Activated naive CD4-positive, alpha-beta T cell treated with anti-CD3 and anti-CD28 coated beads, Interleukin-2, amount 50 U/mL, for 16 hours (primary cell): ENCODE measurements around the gene COL5A1.
"Not testable (repeated sequence)": the region's sequence is repeated elsewhere in the genome, so short reads cannot be mapped to it uniquely, and the experiment has no call there.

Source experiments
- DNase-seq: peaks from one replicate; pipeline ENCODE4 v3.0.0-alpha.2; 2020

The COL5A1 gene

DNA sequence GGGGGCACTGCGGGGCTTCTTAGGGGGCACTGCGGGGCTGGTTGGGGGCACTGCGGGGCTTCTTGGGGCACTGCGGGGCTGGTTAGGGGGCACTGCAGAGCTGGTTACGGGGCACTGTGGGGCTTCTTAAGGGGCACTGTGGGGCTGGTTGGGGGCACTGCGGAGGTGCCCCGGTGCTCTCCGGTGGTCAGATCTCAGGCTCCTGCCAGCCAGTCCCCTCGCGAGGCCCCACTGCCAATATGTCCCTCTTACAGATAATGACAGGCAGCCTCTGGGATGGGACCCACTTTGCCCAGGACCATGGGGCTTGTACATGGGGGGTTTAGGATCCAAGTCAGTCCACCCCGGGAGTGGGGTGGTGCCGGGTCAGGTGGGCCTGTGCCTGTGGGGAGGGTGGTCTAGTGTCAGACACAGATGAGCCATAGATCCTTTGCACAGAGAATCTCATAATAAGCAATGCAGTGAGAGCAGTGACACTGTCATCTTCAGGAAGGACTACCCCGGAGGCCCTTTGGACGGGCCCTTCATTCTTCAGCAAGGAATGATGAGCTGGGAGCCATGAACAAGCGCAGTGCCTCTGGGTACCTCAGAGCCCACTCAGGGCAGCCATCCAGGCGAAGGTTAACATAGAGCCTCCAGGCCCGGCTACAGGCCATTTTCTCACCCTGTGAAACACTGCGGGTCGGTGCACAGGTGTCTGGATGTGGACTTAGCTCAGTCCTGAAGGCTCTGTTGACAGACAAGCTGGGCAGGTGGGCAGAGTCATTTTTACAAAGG is 38.2 kb downstream of the COL5A1 start:
- DNase-seq = peak; percentile 5

DNA sequence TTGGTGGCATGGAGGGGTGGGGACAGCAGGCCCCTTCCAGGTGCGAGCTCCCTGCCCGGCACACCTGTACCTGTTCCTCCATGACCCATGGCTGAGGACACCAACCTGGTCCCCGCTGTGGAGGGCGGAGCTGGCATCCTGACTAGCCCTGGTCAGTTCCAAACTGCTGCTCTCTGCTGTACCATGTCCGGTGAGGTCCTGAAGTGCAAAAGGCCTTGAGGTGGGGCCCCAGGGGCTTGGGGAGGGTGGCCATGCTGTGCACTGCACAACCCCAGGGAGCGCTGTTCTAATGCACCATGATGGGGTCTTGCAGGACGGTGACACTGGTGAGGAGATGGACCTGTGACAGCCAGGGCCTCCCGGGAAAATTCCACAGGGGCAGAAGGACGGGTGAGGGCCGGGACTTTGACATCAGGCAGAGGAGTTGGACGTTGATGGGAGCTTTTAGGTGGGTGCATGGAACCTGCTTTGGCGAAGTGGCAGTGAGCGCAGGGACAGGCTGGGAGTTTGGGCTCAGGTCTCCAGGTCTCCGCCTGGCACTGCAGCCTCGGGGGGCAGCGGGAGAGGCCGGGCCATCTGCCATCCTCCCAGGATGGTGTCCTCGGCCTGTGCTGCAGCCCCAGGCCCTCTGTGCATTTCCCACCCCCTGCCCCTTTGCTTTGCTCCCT is 38.9 kb downstream of the COL5A1 start:
- DNase-seq = peak; percentile 4

DNA sequence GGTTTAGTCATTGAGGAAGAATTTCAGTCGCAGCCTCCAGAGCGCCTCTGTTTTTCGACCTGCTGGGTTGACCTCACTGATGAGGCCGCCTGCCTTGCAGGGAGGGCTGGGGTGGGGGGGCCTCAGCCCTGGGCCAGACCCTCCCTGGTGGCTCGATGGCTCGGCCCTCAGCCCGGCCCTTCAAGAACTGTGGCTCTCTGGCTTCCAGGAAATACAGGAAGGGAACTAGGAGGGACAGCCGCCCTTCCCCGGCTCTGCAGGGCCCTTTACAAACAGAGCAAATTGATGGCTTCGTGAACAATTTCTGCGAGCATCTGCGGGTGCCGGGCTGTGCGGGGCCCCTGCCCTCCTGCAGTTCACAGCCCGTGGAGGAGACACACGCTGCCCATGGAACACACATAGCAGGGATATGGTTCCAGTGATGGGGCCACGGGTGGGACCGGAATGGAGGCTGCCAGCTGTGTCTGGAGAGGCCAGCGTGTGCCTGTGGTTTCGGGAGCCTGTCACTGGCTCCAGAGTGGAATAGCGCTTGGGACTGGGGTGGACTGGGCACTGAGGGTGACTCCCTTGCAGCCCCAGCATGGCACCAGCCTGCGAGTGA is 39.6 kb downstream of the COL5A1 start:
- peak; percentile 7 for DNase-seq

DNA sequence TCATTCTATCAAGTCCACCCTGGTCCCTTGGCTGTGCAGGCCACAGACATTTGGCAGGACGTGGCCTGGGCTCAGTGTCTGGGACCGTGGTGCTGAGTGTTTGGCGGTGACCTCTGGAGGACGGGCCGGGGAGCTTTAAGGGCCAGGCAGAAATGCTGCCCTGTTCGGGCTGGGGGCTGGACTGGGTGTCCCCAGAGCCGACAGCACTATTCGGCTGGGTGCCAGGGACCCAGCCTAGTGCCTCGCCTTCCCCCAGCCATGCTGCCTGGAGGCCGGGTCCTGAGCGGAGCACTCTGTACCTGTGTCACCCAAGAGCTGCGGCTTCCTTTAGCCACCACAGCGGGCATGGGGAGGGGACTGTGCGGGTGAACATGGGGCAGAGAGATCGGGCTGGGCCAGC is 40.4 kb downstream of the COL5A1 start:
- peak; percentile 3 for DNase-seq

DNA sequence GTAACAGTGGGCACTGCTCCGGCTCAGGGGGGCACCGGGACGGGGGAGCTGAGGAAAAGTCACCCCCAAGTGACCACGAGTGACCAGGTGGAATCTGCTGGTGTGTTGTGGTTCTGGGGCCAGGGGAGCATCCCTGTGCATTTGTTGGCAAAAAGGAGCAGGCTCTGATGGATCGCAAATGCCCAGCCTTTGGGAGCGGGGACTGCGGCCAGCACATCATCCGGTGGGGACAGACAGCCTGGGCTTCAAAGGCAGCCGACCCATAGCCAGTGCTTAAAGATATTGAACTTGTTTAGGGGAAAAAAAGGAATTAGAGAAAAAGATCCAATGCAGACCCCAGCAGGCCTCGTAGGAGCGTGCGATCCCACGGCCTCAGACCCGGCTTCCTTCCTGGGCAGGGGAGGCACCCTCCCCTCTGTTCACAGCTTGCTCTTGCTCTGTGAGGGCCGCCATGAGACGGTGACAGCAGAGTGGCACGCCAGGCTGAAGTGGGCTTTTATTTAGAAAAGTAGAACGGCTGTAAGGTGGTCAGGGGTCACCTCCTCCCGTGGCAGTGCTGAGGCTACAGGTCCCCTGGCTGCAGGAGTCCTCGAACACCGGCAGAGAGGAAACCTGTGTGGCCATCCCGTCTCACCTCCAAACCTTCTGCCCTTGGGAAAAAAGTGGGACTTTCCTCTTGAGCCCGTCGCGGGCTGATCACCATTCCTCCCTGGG is 41.2 kb downstream of the COL5A1 start:
- DNase-seq = no peak

DNA sequence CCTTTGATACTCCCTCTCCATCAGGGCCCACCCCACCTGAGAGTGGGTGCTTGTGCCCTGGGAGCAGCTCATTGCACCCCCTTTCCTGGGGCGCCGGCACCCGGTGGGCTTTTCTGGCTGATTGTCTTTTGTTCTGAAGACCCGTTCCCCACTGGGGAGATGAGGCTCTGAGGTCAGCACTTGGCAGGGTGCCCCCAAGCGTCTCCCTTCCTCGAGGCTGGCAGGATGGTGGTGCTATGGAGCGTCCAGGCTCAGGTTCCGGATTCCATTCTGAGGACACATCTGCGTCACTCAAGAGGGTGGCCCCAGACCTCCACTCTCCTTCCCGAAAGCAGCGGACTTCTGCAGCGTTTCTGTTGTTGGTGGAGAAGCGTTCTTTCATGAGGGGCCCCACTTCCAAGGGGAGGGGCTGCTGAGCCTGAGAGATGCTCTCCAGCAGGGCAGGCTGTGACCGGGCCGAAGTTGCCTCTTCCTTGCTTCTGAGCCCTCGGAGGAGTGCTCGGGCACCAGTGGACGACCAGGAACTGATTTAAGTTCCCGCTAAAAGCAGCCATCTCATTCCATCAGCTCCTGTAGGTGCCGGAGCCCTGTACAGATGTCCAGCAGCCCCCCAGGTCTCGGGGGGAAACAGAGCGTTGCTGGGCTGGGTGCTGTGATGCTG is 42.2 kb downstream of the COL5A1 start:
- DNase-seq = no peak

DNA sequence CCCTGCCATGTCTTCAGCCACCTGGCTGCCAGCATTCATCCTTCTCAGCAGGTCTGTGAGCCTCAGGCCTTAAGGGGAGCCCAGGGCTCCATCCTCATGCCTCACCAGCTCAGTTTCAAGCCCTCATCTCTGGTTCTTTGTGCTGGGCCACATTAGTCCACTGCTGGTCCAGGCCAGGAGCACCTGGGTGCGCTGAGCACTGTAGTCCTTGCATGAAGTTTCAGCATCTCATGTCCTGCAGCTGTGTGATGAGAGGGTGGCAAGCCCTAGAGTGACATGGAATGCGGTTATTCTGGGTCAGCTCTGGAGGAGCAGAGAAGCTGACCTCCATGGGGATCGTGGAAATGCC is 42.7 kb downstream of the COL5A1 start:
- no peak for DNase-seq

DNA sequence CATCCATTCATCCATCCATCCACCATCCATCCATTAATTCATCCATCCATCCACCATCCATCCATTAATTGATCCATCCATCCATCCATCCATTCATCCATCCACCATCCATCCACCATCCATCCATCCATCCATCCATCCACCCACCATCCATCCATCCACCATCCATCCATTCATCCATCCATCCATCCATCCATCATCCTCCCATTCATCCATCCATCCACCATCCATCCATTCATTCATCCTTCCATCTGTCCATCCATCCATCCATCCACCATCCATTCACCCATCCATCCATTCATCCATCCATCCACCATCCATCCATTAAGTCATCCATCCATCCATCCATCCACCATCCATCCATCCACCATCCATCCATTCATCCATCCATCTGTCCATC is 43.3 kb downstream of the COL5A1 start:
- DNase-seq = not testable (repeated sequence)

DNA sequence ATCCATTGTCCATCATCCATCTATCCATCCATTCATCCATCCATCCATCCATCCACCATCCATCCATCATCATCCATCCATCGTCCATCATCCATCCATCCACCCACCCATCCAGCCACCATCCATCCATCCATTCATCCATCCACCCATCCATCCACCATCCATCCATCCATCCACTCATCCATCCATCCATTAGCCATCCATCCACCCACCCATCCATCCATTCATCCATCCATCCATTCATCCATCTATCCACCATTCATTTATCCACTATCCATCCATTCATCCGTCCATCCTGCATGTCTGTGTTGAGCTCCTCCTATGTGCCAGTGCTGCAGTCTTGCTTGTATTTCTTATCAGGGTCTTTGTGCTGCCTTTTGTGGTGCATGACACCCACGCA is 44.2 kb downstream of the COL5A1 start:
- DNase-seq = no peak

DNA sequence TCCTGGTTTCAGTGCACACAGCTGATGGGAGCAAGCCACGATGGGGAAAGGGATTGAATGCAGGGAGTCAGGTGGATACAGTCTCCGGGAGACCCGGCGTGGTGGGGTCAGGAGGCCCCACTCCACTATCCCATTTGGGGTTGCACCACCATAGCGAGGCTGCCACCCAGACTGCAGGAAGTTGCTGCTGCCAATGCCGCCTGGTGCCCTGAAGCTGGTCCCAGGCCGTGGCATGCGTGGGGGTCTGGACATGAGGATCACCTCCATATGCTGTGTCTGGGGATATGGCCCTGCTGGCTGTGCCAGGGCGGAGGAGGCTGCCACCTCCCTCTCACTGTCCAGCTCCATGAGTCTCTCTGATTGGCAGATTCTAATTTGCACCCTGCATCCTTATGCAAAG is 45.3 kb downstream of the COL5A1 start:
- no peak for DNase-seq

DNA sequence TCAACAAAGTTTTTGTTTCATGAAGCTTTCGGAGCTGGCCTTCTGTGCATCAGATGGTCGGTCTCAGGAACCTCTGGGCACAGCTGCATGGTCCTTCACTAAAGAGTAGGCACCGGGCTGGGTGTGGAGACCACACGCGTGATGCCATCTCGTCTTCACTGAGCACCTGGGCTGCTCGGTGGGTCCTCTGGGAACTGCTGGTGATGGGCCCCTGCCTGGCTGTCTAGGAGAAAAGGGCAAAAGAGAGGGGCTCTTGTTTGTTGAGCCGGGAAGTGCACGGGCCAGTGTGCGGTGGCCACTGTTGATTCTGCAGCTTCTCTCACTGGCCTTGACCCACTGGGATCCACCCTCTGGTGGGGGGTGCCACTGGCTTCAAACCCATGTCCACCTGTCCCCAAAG is 46.0 kb downstream of the COL5A1 start:
- DNase-seq = no peak

DNA sequence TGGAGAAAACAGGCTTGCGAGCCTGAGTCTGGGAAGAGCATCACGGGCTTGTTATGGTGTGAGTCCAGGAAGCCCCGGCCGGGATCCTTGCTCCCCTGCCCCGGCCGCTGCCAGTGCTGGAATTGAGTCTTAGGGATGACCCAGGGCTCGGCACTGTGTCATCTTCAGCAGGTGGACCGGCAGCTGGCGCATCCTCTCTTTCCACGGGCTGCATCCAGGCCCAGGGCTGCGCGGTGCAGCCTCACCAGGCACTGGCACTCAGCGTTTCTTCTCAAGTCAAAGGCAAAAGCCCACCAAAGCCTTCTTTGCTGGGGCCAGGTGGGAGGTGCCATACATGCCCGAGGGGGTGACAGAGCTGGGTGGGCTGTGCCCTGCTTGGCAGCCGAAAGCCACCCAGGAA is 46.6 kb downstream of the COL5A1 start:
- no peak for DNase-seq

DNA sequence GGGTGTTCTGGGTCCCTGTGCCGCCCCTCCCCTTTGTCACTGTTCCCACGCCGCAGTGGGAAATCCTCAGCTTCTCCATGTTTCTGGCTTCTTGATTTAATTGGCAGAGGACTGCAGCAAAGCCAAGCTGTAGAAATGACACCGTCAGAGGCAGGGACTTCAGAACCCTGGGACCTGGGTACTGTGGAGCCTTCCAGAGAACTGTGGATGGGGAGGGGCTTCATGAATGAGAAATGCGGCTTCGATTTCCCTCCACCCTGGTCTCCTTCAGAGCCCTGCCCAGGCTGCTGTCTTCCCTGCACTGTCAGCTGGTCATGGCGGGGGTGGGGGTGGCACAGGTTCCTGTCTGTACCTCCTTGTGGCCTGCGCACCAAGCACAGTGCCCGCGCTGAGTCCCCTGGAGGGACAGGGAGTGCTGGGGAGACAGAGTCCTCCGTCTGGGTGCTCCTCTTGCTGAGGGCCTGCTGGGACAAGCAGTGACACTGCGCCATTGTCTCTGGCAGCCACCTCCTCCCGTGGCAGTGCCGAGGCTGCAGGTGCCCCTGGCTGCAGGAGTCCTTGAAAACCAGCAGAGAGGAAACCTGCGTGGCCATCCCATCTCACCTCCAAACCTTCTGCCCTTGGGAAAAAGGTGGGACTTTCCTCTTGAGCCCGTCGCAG is 47.2 kb downstream of the COL5A1 start:
- no peak for DNase-seq

DNA sequence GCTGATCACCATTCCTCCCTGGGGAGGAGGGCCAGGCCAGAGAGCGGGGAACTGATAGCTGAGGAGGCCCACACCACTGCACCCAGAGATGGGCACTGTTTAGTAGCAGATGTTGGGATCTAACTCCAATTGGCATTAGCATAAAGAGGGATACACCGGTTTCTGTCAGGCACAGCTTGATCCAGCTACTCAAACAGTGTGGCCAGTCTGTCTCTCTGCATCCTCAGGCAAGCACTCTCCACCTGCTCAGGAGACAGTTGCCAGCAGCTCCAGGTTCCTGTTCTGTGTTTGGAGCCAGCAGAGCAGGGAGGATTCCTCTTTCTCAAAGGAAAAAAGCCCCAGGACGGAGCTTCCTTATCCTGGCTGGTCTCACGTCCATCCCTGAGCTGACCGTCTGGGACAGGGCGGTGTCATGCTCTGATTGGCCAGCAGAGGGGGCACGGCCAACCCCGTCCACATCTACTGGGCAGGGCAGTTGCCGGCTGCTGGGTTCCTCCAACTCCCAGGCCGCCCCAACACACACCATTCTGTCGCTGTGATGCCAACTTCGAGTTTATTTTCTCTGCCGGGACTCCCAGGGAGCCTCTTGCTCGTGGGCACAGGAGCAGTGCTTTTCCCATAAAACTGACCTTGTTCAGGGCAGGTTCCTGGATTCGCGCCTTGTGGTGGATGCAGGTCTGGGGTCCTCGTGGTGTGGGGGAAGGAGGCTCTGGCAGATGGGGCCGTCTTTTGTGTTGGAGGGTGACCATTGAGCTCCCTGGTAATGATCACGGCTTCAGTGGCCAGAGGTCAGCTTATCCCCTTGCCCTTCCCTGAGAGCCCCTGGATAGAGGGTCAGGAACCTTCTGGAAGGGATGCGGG is 47.9 kb downstream of the COL5A1 start:
- no peak for DNase-seq

DNA sequence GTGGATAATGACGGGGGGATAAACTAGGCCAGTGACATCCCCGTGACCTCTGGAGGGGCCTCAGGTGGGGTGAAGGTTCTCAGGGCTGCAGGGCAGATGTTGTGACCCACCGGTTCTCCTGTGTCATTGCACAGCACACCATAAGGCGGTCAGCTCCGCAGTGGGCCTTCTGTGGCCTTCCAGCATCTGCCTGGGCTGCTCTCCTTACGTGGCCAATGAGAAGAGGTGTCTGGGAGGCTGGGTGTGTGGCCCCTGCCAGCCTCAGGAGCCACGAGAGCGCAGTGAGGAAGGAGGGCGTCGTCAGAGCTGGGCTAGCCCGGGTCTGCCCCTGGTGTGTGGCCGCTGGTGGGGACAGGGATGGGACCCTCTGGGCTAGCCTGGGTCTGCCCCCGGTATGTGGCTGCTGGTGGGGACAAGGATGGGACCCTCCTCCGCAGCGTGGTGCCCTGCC is 48.7 kb downstream of the COL5A1 start:
- no peak for DNase-seq

DNA sequence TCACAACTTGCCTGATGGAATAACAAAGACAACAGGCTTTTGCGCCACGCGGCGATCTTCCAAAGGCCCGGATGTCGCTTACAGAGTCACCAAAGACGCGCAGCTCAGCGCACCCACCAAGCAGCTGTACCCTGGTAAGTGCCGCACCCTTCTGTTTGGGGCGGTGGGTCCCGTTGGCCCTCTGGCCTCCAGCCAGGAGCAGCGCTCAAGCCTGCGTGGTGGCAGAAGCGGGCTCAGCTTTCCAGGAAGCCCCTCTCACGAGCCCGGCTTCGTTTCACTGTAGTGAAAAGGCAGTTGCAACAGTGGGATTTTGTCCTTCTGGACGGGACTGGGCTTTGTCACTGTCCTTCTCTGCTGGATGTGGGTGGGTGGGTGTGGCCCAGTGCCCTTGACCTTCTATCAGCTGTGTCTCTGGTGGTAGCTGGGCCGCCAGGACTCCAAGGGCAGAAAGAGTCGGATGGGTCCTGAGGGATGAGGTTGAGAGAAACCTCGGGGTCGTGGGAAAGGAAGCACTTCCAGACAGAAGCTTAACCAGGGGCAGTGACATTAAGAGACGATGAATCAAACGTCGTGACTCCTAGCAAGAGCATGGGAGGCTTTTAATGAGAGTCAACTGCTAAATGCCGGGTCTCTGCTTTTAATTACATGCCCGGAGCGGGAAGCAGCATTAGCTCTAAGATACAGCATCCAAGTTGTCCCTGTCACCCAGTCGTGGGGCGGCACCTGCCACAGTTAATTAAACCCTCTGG is 49.5 kb downstream of the COL5A1 start:
- DNase-seq = no peak

DNA sequence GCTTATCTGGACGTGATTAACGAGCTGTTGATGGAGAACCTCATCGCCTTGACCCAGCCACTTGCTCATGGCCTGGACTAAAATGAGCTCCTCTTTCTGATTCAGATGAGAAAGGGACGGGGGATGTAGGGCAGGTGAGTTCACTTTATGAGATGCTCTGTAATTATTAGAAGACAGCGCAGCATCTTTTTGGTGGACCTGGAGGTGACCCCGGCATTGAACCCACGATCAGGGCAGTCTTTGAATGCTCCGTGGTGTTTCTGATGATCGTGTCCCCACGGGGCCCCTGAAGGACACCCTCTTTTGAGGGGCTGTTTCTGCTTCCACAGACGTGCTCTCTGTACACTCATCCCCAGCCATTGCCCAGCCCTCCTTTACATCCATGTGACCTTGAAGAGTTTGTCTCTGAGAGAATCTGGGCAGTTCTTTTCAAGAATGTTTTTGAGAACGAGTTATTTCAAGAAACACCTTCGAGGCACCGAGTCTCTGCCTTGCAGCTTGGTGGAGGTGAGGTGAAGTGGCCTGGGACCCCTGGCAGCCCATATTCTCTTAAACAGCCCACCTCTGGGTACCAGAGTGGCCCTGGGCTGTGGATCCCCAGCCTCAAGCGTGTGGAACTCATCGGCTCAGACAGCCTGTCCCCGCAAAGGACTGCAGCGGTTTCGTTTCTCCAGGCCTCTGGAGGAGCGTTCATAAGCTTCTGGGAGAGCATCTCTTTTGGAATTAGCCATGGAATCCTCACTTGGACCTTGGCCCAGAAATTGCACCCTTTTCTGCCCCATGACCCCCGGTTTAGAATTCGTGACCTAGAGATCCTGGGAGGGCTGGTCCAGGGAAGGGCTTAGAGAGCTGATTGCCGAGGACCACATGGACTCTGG is 50.3 kb downstream of the COL5A1 start:
- DNase-seq = no peak

DNA sequence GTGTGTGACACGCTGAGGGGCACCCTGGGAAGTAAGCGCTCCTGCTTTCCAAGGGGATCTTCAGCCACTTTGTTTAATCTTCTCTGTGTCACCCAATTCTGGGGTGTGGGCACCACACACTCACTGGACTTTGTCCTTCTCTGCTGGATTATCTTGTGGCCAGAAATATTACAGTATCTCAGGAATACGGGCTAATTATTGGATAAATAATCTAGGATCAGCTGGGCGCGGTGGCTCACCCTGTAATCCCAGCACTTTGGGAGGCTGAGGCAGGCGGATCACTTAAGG is 50.9 kb downstream of the COL5A1 start:
- DNase-seq = no peak

DNA sequence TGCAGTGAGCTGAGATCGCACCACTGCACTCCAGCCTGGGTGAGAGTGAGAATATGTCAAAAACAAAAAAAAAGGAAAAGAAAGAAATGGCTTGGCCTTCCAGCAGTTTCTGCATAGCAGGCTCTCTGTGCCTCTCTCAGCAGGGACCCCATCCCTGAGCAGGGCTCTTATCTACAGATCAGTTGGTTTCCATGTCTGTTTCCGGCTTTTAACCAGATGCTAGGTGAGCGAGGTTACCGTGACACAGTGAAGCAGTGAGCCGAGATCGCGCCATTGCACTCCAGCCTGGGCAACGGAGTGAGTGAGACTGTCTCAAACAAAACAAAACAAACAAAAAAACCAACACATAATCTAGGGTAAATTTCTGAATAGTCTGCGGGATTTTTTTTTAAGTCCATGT is 51.4 kb downstream of the COL5A1 start:
- DNase-seq = no peak
